Measurements from ENCODE around the gene EFCAB6. TPM values are rescaled to one million over a fixed set of nuclear protein-coding genes. Genes with fewer than 3 reads are reported as not detected.

Gene EFCAB6
- total RNA-seq, 1 donor from 2014 or later = 3.6 TPM

DNA sequence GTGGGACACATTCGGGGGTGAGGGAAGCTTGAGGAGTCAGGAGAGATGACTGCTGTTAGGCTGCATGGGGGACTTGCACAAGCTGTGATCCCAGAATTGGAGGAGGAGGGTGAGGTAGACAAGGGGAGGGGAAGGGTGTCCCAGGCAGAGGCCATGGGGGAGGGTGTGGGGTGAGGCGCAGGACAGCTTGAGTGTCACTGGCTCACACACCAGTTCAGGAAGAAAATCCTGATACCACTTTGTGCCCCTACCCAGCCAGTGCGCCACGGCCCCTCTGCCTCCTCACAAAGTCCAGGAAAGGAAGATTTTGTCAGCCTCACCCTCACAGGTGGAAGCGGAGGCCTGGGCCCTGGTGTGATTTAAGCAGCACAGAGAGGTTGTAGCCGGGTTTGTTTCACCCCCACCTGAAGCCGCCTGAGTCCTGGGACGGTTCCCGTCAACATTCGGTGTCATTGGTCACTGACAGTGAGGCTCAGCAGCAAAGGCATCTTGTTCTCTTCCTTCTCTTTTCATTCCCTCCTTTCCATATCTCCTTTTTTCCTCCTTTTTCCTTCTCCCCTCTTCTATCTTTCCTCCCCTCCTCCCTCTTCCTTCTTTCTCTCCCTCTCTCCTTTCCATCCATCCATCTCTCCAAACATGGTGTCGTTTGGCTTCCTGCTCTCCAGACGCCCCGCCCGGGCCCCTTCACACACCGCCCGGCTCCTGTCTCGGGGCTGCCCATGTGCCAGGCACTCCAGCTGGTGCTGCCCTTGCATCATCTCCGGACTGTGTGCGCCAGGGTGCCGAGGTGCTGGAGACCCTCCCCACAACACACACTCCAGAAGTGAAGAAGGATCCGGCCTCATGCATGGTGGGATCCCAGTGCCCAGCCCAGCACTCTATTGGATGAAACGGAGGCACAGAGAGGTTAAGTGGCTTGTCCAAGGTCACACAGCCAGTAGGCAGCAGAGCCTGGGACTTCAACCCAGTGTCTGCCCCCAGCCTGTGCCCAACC is 311.0 kb downstream of the EFCAB6 start:
- no peak for TF ChIP-seq CTCF (IDR thresholded peaks at IDR 0.05)
- H3K27ac ChIP-seq = no peak overlapping the region
- H3K4me3 ChIP-seq = no peak overlapping the region
- intact Hi-C loops (cut with DNase I) = no loop called here
- H3K9me3 ChIP-seq = no peaks in the 10 kb centered on the region
- H3K27me3 ChIP-seq = no peaks in the 10 kb centered on the region
- H3K36me3 ChIP-seq = no peaks in the 10 kb centered on the region
- H3K4me1 ChIP-seq = no peaks in the 10 kb centered on the region
- ATAC-seq (no peak), DNase-seq (no peak)

DNA sequence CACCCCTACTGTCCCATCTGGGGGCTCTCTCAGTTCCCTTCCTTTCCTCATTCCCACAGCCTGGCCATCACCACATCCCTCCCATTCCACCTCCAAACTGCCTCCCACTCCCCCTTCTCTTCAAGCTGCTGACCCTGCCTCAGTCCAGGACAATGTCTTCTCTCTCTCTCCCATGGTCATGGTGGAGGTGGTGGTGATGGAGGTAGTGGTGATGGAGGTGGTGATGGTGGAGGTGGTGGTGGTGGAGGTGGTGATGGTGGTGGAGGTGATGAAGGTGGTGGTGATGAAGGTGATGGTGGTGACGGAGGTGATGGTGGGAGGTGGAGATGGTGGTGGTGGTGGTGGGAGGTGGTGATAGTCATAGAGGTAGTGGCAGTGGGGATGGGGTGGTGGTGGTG is 313.2 kb downstream of the EFCAB6 start:
- no peak for DNase-seq
- no peak for ATAC-seq
- no peak for TF ChIP-seq CTCF (IDR thresholded peaks at IDR 0.05)
- no peaks in the 10 kb centered on the region for H3K27me3 ChIP-seq
- H3K4me1 ChIP-seq = no peaks in the 10 kb centered on the region
- no peak overlapping the region for H3K4me3 ChIP-seq
- no peaks in the 10 kb centered on the region for H3K36me3 ChIP-seq
- no peak overlapping the region for H3K27ac ChIP-seq
- intact Hi-C loops (cut with DNase I) = no loop called here
- no peaks in the 10 kb centered on the region for H3K9me3 ChIP-seq

DNA sequence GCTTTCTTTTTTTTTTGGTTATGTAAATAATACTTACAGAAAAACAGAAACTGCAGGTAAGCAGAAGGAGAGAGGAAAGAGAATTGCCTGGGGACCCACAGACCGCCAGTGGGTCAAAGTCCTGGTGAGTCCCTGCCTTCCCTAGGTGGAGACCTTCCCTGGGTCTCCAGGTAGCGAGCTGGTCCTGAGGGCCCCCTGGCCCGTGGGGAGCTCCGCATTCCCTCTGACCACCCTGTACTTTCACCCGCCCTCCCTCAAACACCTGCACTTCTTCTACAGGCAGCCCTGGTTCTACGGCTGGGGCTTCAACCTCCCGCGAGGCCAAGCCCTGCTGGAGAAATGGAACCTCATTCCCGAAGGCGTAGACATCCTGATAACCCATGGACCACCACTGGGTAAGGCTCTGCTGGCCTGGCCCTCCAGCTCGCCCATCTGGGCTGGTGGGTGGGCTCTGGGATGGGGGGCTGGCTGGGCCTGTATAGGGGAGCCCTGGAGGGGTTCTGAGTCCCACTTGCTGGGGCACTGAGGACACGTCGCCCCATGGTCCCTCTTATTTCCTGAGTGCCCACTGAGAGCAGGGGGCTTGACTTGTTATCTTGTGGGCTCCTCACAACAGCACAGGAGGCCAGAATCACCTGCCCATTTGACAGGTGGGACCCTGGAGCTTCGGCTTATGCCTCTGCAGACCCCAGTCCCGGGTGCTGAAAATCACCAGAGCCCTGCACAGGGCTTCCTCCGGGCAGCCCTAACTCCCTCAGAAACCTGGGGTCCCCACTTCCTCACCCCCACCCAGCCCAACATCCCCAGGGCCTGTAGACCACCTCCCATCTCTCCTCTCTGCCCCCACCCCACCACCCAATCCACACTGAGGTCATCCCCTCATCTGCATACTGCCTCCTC is 313.9 kb downstream of the EFCAB6 start:
- DNase-seq (no peak), ATAC-seq (no peak)
- Histone ChIP-seq H3K27ac (no peak overlapping the region), H3K4me3 (no peak overlapping the region), H3K4me1 (no peaks in the 10 kb centered on the region), H3K27me3 (no peaks in the 10 kb centered on the region), H3K9me3 (no peaks in the 10 kb centered on the region), H3K36me3 (no peaks in the 10 kb centered on the region)
- TF ChIP-seq CTCF (IDR thresholded peaks at IDR 0.05) = no peak
- intact Hi-C loops (cut with DNase I) = no loop called here

DNA sequence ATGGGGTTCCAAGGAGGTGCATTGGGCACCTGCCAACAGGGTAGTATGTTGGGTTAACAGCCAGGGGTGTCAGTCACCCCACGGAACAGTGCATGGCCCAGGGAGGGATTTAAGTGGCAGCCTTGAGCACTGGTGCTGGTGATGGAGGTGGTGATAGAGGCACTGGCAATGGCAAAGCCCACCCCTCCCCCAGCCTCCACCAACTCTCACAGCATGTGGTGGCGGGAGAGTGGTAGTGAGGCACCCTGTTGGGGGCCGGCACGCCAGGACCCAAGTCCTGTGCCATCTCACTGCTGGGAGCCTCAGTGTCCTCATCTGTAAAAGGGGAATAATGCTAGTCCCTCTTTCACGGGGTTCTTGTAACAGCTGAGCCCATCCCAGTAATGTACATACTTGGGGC is 318.8 kb downstream of the EFCAB6 start:
- no peaks in the 10 kb centered on the region for H3K4me1 ChIP-seq
- peaks cover 3% of the 10 kb centered on the region for H3K27me3 ChIP-seq
- H3K9me3 ChIP-seq = no peaks in the 10 kb centered on the region
- intact Hi-C loops (cut with DNase I) = no loop called here
- no peak for TF ChIP-seq CTCF (IDR thresholded peaks at IDR 0.05)
- ATAC-seq (no peak), DNase-seq (no peak)
- H3K4me3 ChIP-seq = no peak overlapping the region
- no peak overlapping the region for H3K27ac ChIP-seq
- no peaks in the 10 kb centered on the region for H3K36me3 ChIP-seq

- DNase-seq (no peak), ATAC-seq (no peak)
- Histone ChIP-seq H3K4me3 (no peak overlapping the region), H3K4me1 (no peaks in the 10 kb centered on the region), H3K27ac (no peak overlapping the region), H3K9me3 (no peaks in the 10 kb centered on the region), H3K27me3 (peaks cover 3% of the 10 kb centered on the region), H3K36me3 (no peaks in the 10 kb centered on the region)
- no peak for TF ChIP-seq CTCF (IDR thresholded peaks at IDR 0.05)
- intact Hi-C loops (cut with DNase I) = no loop called here
Observed at GRCh38 chr22:43491737-43492136, 320.4 kb downstream of the EFCAB6 start.

Data from upper lobe of right lung (tissue), 1 donor.